Natural killer cell (primary cell): Measurements from ENCODE around the gene ZNF574. TPM values are rescaled to one million over a fixed set of nuclear protein-coding genes. Genes with fewer than 3 reads are reported as not detected.

Source experiments
- ATAC-seq, 3 donors: fragments of 150-1000 bp in 2 of 3; fragments of 200-7000 bp in 1 of 3; cut with Tn5 transposase; 1 replicate in 1 of 3; 2 replicates in 2 of 3; pipeline ENCODE4 v1.10.0; 2021; ENCODE audit warnings: mild to moderate bottlenecking in 2 of 3, moderate library complexity in 2 of 3
- DNase-seq, 2 donors: peaks; one replicate each; pipeline versions ENCODE4 v3.0.0 to v3.0.0-alpha.2; 2013 to 2021; ENCODE audit warnings: mixed read lengths in 1 of 2
- H3K27ac ChIP-seq: one replicate; pipeline ENCODE4 v1.5.1; 2013; ENCODE audit warnings: mild to moderate bottlenecking, low read length
- H3K27me3 ChIP-seq: one replicate; pipeline ENCODE4 v1.6.1; 2013; ENCODE audit warnings: low read length; ENCODE audit not compliant: control insufficient read depth, insufficient read depth
- H3K36me3 ChIP-seq: one replicate; pipeline ENCODE4 v1.6.1; 2013; ENCODE audit warnings: low read length; ENCODE audit not compliant: control insufficient read depth, insufficient read depth
- H3K4me1 ChIP-seq: one replicate; pipeline ENCODE4 v1.6.1; 2013; ENCODE audit warnings: low read length; ENCODE audit not compliant: control insufficient read depth, insufficient read depth
- H3K4me3 ChIP-seq: one replicate; pipeline ENCODE4 v1.5.1; 2013; ENCODE audit warnings: low read length
- H3K9me3 ChIP-seq: one replicate; pipeline ENCODE4 v1.6.1; 2013; ENCODE audit warnings: low read length; ENCODE audit not compliant: control insufficient read depth, insufficient read depth
- H3K27ac Mint-ChIP-seq, 2 donors: one replicate each; pipeline ENCODE4 v1.8.0; 2022; ENCODE audit warnings: mild to moderate bottlenecking in 2 of 2, mixed read lengths in 2 of 2, moderate library complexity in 1 of 2
- H3K27me3 Mint-ChIP-seq, 2 donors: one replicate each; pipeline ENCODE4 v1.8.0; 2022; ENCODE audit warnings: low read depth in 2 of 2, mixed read lengths in 2 of 2
- H3K36me3 Mint-ChIP-seq: one replicate; pipeline ENCODE4 v1.8.0; 2022; ENCODE audit warnings: mixed read lengths
- H3K4me1 Mint-ChIP-seq, 2 donors: one replicate each; pipeline ENCODE4 v1.8.0; 2022; ENCODE audit warnings: mixed read lengths in 2 of 2
- H3K4me3 Mint-ChIP-seq: one replicate; pipeline ENCODE4 v1.8.0; 2022; ENCODE audit warnings: mild to moderate bottlenecking, moderate library complexity, mixed read lengths
- H3K9me3 Mint-ChIP-seq, 2 donors: one replicate each; pipeline ENCODE4 v1.8.0; 2022; ENCODE audit warnings: mixed read lengths in 2 of 2
- CTCF ChIP-seq: fragments of 200-600 bp; IDR thresholded peaks from one replicate; pipeline ENCODE4 v1.8.0; 2022; ENCODE audit warnings: antibody characterized with exemption
- WGBS: methylation state at CpG from one replicate; pipeline ENCODE4 v1.1.7; 2013; ENCODE audit warnings: missing lambda C conversion rate; ENCODE audit not compliant: insufficient coverage; 5-methylcytosine and 5-hydroxymethylcytosine counted together
- intact Hi-C: fragments of 100-400 bp; cut with micrococcal nuclease; formaldehyde crosslinking; loops from one replicate; pipeline ENCODE4 v1.14.2; 2022
- total RNA-seq, 4 donors: library from RNA; stranded (reverse); fragments of 120-200 nt in 1 of 4; gene quantifications; one replicate each; pipeline versions ENCODE4 v1.2.3 to v1.2.4, GENCODE V29; 2013 to 2022

ZNF574 gene
- total RNA-seq, 3 donors from 2014 or later (not counting 1 experiment from before 2014, with no cell fraction given) = 21.6 to 23.7 (median 23.1) TPM

GRCh38 chr19:42078058-42078457 lies 2.1 kb downstream of the ZNF574 start:
- Mint-ChIP-seq H3K36me3 (no peaks in the 10 kb centered on the region), H3K4me3 (peak overlapping the region; percentile 92), H3K27ac (peak overlapping the region; percentile 100), H3K27me3 (no peaks in the 10 kb centered on the region), H3K9me3 (no peaks in the 10 kb centered on the region), H3K4me1 (peaks cover 44 to 48% of the 10 kb centered on the region in 2 donors)
- intact Hi-C loops = no loop called here
- peaks cover 38% of the 10 kb centered on the region for H3K36me3 ChIP-seq
- H3K9me3 ChIP-seq = no peaks in the 10 kb centered on the region
- H3K27me3 ChIP-seq = no peaks in the 10 kb centered on the region
- no peak overlapping the region for H3K4me3 ChIP-seq
- ATAC-seq (no peak), DNase-seq (no peak)
- no peak overlapping the region for H3K27ac ChIP-seq
- no peak for TF ChIP-seq CTCF
- WGBS = 100% methylated on average over 1 of the region's 1 CpG
- H3K4me1 ChIP-seq = peaks cover 17% of the 10 kb centered on the region

- 90% methylated on average over 15 of the region's 15 CpGs for WGBS
- Mint-ChIP-seq H3K4me1 (peaks cover 44 to 48% of the 10 kb centered on the region in 2 donors), H3K4me3 (peak overlapping the region; percentile 92), H3K27ac (peak overlapping the region; percentile 100), H3K27me3 (no peaks in the 10 kb centered on the region), H3K9me3 (no peaks in the 10 kb centered on the region), H3K36me3 (no peaks in the 10 kb centered on the region)
- intact Hi-C loops = no loop called here
- H3K36me3 ChIP-seq = peaks cover 38% of the 10 kb centered on the region
- H3K4me3 ChIP-seq = no peak overlapping the region
- H3K27me3 ChIP-seq = no peaks in the 10 kb centered on the region
- H3K27ac ChIP-seq = no peak overlapping the region
- H3K9me3 ChIP-seq = no peaks in the 10 kb centered on the region
- ATAC-seq (no peak), DNase-seq (no peak)
- TF ChIP-seq CTCF = no peak
- peaks cover 17% of the 10 kb centered on the region for H3K4me1 ChIP-seq
Measured at GRCh38 chr19:42078538-42079275, 2.7 kb downstream of the ZNF574 start.

- no peak overlapping the region for H3K27ac Mint-ChIP-seq
- WGBS = 90% methylated on average over 16 of the region's 16 CpGs
- H3K9me3 Mint-ChIP-seq = no peaks in the 10 kb centered on the region
- Histone ChIP-seq H3K36me3 (peaks cover 38% of the 10 kb centered on the region), H3K4me3 (no peak overlapping the region), H3K9me3 (no peaks in the 10 kb centered on the region), H3K4me1 (peaks cover 17% of the 10 kb centered on the region), H3K27me3 (no peaks in the 10 kb centered on the region), H3K27ac (no peak overlapping the region)
- DNase-seq (no peak), ATAC-seq (no peak)
- no peak overlapping the region for H3K4me3 Mint-ChIP-seq
- H3K27me3 Mint-ChIP-seq = no peaks in the 10 kb centered on the region
- no peaks in the 10 kb centered on the region for H3K36me3 Mint-ChIP-seq
- no peak for TF ChIP-seq CTCF
- intact Hi-C loops = no loop called here
- H3K4me1 Mint-ChIP-seq = peaks cover 44 to 48% of the 10 kb centered on the region in 2 donors
Measured at GRCh38 chr19:42079276-42079669, 3.3 kb downstream of the ZNF574 start.
